ENCODE measurements around the gene FYCO1. TPM values are rescaled to one million over a fixed set of nuclear protein-coding genes. Genes with fewer than 3 reads are reported as not detected.

FYCO1 gene
- polyA plus RNA-seq, 4 donors, result 17.5 to 22.0 (median 19.2) TPM

DNA sequence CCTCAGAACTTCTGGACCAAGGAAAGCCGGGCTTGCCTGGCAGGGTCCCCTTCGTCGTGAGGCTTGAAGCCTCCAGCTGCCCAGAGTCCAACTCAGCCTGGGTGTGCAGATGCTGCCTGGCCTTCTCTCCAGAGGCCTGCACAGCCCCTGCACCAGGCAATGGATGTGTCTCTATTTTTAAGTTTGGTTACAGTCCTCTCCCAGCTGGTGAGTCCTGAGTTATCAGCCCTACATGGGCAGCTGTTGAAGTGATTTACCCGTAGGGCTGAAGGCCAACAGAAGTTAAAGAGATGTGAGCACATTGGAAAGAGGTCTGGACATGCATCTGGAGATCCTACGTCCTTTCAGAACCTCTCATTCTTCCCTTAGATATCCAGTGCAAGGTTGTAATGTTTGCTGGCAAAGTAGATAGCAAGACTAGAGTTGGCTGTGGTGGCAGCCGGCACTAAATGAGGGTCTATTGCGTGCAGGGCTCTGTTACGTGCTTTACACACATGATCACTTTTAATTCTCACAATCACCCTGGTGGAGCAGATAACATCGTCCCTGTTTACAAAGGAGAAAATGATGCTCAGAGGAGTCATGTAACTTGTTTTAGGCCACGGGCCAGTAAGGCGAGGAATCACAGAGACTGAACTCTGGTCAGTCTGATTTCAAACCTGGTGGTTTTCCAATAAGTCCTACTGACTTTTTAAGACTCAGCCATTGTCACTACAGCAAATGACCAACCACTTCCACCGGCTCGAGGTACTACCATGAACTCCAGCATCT lies 9.9 kb downstream of the FYCO1 start:
- DNase-seq (ENCODE audit: low read depth in 4 of 4, low spot score in 3 of 4), result no peak

DNA sequence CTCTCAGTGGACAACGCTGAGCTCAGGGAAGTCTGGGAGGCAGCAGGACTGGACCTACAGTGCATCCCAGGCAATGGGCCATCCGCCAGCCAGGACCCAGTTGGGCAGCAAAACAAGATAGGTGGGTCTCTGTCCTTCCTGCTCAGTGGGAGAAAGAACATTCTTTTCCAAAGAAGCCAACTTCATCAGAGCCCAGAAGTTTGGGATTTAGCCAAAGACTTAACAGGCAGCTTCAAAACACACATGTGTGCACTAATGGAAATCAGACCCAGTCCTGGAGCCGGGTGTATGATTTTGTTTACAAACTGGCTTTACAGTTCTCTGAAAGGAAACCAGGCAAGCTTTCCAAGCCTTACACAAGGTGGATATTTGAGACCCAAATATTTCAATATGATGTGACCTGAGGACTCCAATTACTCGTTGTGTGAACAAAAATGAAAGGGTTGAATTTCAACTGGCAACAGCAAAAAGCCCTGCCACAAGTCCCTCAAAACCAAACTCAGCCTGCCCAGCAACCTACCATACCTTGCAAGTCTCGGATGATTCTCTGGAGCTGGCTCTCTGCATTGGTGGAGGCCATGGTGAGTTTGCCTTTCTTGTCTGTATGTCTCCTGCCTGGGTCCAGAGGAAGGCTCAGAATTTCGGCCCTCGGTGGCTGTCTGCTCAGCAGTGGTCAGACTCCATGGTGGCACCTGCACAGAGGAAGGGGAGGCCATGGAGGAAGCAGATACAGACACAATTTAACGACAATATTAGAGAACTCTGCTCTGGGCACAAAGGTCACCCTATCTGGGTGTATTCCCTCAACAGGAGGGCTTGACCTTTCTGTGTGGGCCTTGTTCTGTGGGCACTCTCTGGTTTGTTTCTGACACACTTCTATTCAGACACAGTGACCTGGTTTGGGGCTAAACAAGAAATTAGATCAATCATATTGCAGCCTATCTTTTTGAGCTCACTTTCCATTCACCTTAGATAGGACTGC lies 11.0 kb downstream of the FYCO1 start:
- DNase-seq (ENCODE audit: low read depth in 4 of 4, low spot score in 3 of 4), result no peak

DNA sequence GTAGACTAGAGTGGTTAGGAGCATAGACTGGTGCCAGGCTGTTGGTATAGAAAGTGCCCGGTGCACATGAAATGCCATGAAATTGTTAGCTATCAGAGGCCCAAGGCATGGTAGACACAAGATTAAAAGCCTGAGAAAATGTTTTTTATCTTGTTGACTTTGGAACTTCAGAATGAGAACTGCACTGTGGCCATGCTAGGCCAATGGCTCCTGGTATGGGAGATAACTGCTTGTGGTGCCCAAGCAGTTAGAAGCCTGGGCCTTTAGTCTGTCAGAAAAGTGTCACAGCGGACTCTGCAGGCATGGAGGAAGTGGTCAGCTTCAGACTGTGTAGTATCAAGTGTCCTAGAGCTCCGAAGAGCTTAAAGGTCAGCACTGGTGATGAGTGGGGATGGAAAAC lies 11.9 kb downstream of the FYCO1 start:
- DNase-seq (ENCODE audit: low read depth in 4 of 4, low spot score in 3 of 4), result no peak

DNA sequence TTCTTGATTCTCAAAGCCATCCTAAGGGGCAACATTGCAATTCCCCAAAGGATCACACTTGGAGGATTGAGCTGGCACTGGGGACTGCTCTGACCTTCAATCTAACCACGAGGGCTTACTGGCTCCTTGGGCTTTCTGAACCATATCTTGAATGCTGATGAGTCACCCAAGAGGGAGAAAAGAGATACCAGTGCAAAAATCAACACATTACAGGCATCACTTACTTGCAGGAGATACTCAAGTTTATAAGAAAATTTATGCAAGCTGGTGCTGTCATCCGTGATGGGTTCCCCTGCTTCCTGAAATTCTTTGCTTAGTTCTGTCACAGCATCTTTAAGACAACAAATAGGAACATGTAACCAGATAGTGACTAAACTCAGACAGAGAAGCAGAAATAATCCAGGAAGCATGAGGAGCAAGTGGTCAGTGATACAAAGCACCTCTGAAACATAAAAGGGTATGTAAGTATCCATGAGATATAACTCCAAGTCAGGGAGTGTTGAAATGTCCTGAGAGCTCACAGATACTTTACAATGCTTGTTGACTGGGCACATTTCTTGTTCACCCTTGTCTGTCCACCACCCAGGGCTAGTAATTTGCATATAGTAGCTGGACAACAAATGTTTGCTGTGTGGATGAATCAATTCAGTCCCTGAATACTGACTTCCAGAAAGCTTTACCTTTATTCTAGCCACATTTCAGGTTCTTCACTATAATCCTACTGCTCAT lies 14.1 kb downstream of the FYCO1 start:
- DNase-seq (ENCODE audit: low read depth in 4 of 4, low spot score in 3 of 4), result no peak

DNA sequence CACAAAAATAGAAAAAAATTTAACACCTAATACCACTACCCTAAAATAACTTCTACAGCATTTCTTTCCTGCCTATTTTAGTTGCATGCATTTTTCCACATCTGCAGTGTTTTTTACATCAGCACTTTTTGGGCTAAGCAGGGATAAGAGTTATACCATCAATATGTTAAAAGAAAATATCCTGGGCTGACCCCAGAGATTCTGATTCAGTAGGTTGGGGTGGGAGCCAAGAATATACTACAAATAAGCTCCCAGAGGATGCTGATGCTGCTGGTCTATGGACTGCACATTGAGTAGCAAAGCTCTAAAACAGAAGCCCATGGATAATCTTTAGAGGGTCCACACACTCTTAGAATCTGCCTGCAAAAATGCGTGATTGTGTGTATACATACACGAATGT lies 14.8 kb downstream of the FYCO1 start:
- DNase-seq (ENCODE audit: low read depth in 4 of 4, low spot score in 3 of 4), result no peak

- no peak for DNase-seq (ENCODE audit: low read depth in 4 of 4, low spot score in 3 of 4)
Observed at GRCh38 chr3:45980229-45980813, 15.3 kb downstream of the FYCO1 start.

DNA sequence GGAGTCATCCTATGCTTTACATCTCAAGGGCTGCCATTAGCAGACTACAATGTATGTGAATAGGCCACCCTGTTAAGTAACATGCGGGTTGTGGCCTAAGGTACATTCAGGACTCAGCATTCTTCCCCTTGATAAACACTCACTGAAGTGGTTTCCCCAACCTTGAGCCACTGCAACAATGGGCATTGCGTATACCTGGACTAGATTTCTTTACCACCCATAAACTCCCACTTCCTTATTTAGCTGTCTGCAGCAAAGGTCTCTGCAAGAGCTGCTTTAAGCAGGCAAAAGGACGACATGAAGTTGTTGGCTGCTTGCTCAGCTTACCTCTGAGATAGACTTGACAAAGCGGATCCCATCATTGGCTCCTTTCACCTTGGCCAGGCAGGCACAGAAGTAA lies 16.2 kb downstream of the FYCO1 start:
- DNase-seq (ENCODE audit: low read depth in 4 of 4, low spot score in 3 of 4), result no peak

DNA sequence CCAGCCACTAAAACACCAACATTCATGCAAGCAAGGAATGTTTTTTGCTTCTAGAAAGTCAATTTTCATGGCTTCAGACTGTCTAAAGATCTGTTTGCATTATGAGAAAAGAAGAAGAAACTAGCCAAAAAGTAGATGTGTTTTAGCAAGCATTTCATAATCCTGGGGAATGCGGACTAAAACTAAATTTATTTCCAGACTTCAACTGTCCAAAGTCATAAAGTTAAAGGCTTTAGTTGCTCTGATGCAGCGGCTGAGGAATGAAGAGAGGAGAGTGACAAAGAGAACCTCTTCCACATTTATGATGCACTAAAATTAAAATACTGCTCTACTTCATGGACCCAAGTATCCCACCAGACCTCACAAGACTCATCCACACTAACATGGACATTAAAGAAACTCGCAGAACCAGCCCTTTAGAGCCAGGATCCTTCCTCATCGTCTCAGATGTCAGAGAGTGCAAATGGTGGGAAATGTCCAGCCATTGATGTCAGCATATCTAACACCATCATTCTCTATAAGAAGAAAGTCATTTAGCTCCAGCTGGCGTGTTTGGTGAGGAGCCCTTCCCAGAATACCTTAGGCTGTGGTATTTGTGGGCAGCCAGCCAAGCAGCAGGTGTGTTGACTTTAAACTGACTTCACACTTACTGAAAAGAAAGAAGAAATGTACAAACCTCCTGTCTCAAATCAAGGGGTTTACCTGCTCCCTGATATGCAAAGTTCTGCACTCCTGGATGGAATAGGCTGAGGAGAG lies 17.4 kb downstream of the FYCO1 start:
- DNase-seq (ENCODE audit: low read depth in 4 of 4, low spot score in 3 of 4), result no peak

DNA sequence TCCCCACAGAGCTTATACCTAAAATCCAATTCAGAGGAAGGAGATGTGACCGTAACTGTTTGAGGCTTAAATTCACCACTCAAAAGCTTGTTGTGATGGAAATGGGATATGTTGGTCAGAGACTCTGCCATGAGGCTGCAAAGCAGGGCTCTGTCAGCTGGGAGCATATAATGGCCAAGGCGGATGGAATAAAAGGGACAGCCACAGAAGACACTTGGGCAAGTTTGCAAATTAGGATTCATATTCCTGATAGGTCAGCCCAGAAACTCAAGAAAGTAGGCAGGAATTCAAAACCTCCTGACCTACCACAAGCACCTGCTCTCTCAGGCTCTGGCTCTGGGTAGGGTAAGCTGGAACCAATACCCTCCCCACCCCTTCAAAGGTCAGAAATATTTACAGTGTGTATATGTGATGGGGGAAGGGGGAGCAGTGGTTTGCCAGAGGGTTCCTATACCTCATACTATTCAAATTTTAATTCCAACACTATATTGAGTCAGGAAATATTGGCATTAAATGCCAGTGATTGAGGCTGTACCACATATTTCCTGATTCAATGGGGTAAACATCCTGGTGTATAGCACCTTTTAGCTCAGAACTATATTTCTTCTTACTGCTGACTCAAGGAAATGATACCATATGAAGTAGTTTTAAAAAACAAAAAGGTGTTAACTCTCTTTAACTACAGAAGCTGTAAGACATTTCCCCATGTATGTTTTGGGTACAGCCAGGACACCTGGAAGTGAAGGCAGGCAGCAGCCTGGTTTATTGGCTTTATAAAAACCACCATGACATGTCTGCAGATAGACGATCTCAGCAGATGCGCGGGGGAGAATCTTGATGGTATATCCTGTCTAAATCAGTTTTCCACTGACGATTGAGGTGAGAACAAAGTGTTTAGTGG lies 19.2 kb downstream of the FYCO1 start:
- no peak for DNase-seq (ENCODE audit: low read depth in 4 of 4, low spot score in 3 of 4)

DNA sequence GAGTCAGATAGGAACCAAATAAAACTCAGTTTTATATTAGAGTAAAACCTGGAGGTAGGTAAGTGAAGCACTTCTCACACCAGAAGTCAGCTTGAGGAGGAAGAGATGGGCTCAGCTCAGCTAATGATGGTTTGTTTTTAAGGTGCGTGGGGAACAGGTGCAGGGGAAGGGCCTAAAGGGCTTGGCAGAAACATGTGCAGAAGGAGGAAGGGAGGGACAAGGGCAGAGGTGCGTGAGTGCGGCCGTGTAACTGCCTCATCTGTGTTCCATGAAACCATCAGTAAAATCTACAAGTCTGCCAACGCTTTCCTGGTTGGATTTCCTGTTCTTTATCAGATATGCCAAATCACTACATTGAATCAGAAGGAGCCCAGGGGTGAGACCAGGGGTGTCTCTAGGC lies 19.9 kb downstream of the FYCO1 start:
- no peak for DNase-seq (ENCODE audit: low read depth in 4 of 4, low spot score in 3 of 4)

- no peak for DNase-seq (ENCODE audit: low read depth in 4 of 4, low spot score in 3 of 4)
Observed at GRCh38 chr3:45974686-45975085, 20.9 kb downstream of the FYCO1 start.

GRCh38 chr3:45972534-45973402 lies 22.9 kb downstream of the FYCO1 start:
- no peak for DNase-seq (ENCODE audit: low read depth in 4 of 4, low spot score in 3 of 4)

DNA sequence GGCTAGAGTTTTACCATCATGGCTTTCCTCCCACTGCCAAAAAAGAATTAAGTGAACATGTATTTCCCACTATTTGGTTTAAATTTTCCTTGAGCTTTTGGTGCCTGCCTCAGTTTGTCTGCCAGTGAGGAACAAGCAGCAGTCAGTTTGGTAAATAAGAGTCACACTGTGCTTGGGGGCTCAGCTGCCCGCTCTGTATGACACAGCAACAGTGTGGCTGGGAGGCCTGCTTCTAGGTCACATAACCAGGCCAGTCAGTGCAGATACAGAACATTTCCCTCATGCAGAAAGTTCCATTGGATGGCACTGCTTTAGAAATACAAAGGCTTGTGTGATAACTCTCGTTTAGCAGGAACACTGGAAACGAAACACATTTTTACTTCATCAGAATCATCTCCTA lies 25.7 kb downstream of the FYCO1 start:
- DNase-seq (ENCODE audit: low read depth in 4 of 4, low spot score in 3 of 4), result no peak

GRCh38 chr3:45969116-45969515 lies 26.5 kb downstream of the FYCO1 start:
- DNase-seq (ENCODE audit: low read depth in 4 of 4, low spot score in 3 of 4), result no peak

GRCh38 chr3:45968706-45969105 lies 26.9 kb downstream of the FYCO1 start:
- DNase-seq (ENCODE audit: low read depth in 4 of 4, low spot score in 3 of 4), result no peak

DNA sequence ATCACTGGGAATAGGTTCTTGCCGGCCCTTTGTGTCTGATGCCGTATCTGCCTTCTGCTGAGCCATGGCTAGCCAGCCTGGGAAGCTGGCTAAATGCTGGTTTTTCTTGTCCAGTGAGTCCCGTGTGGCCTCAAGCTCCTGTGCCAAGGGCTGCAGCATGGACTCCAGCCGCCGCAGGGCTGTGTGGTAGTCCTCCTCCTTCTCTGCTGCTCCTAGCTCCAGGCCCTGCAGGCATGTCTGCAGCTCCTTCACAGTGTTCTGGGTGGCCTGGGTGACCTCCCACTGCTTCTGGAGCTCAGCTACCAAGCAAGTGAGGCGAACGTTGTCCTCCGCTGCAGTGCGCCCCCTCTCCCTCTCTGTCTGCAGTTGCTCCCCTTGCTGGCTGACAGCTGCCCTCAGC lies 27.5 kb downstream of the FYCO1 start:
- no peak for DNase-seq (ENCODE audit: low read depth in 4 of 4, low spot score in 3 of 4)

DNA sequence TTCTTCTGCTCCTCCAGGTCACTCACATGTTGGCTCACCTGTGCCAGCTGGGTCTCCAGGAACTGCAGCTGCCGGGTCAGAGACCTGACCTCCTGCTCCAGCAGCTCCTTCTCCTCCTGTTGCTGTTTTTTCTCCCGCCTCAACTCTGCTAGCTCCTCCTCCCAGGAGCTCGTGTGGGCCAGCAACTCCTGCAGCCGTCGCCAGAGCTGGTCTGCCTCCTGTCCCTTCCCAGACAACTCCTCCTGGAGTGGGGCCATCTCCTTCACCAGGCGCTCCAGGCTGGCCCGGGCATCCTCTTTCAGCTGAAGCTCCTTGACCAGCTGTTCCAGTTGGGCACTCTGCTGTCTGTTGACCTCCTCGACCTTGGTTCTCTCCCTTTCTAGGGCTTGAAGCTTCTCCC lies 27.9 kb downstream of the FYCO1 start:
- no peak for DNase-seq (ENCODE audit: low read depth in 4 of 4, low spot score in 3 of 4)
